ENCODE measurements around the gene ZC3HAV1L.
"Not testable (repeated sequence)": the region's sequence is repeated elsewhere in the genome, so short reads cannot be mapped to it uniquely, and the experiment has no call there.

ZC3HAV1L gene

GRCh38 chr7:139034336-139034735 is 1.5 kb downstream of the ZC3HAV1L start:
- no peaks in the 10 kb centered on the region for H3K9me3 ChIP-seq (ENCODE audit: insufficient read depth, low read depth, low read length)
- no peak overlapping the region for H3K9ac ChIP-seq (ENCODE audit: low read depth, low read length)
- peaks cover 33% of the 10 kb centered on the region for H3K36me3 ChIP-seq (ENCODE audit: insufficient read depth, low read depth, low read length)
- peaks cover 11% of the 10 kb centered on the region; the same call in 1 of the 2 replicates for H3K4me1 ChIP-seq (ENCODE audit: insufficient read depth, low read length)
- no peak overlapping the region for H3K27ac ChIP-seq (ENCODE audit: low read length)
- peak overlapping the region; percentile 79; the same call in 1 of the 2 replicates for H3K4me3 ChIP-seq (ENCODE audit: low read length)
- H3K27me3 ChIP-seq (ENCODE audit: insufficient read depth, low read length): peaks cover 12% of the 10 kb centered on the region

DNA sequence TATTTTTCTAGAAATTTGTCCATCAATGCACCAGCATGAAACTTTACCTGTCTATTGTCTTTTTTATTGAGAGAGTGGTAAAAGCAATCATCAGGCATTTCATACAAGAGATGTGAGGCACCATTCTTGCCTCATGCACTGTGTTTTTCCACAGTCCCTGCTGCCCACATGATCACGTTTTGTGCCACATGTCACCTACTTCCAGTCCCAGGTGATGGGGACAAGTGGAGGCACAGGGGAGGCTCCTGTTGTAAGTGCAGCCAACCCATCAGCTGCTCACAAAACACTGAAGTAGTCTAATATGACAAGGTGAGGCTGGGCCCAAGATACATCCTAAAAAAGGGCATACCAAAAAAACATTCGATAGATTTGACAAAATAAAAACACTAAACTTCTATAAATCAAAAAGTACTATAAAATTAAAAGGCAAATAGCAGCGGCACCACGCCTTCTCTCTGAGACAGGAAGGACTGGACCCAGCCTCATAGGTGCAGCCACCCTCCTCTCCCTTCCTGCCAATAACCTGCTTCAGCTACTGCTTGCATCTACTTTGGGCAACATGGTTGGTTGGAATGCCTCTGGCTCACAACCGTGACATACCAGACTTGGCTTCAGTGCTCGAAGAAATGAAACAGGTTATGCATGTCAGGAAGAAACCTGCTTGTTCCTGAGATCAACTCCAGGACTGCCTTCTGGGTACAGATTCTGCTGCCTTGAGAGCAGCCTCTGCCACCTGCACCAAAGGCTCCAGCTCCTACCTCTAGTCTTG is 2.3 kb downstream of the ZC3HAV1L start:
- no peak overlapping the region for H3K9ac ChIP-seq (ENCODE audit: low read depth, low read length)
- H3K27ac ChIP-seq (ENCODE audit: low read length): no peak overlapping the region
- H3K27me3 ChIP-seq (ENCODE audit: insufficient read depth, low read length): peaks cover 12% of the 10 kb centered on the region
- peaks cover 9% of the 10 kb centered on the region; the same call in 1 of the 2 replicates for H3K4me1 ChIP-seq (ENCODE audit: insufficient read depth, low read length)
- no peaks in the 10 kb centered on the region for H3K9me3 ChIP-seq (ENCODE audit: insufficient read depth, low read depth, low read length)
- peaks cover 40% of the 10 kb centered on the region for H3K36me3 ChIP-seq (ENCODE audit: insufficient read depth, low read depth, low read length)
- no peak overlapping the region for H3K4me3 ChIP-seq (ENCODE audit: low read length)

DNA sequence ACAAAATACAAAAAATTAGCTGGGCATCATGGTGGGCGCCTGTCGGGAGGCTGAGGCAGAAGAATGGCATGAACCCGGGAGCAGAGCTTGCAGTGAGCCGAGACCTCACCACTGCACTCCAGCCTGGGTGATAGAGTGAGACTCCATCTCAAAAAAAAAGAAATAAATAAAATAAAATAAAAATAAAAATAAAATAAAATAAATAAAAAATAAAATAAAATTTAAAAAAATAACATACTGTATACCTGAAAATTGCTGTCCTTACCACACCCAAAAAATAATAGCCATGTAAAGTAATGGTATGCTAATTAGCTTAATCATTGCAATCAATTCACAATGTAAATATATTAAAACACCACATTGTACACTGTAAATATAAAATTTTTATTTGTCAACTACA is 3.4 kb downstream of the ZC3HAV1L start:
- H3K9me3 ChIP-seq (ENCODE audit: insufficient read depth, low read depth, low read length): no peaks in the 10 kb centered on the region
- H3K4me3 ChIP-seq (ENCODE audit: low read length): no peak overlapping the region
- H3K36me3 ChIP-seq (ENCODE audit: insufficient read depth, low read depth, low read length): peaks cover 50% of the 10 kb centered on the region

GRCh38 chr7:139029353-139029752 is 6.5 kb downstream of the ZC3HAV1L start:
- Histone ChIP-seq H3K9me3 (ENCODE audit: insufficient read depth, low read depth, low read length) (no peaks in the 10 kb centered on the region), H3K36me3 (ENCODE audit: insufficient read depth, low read depth, low read length) (peaks cover 80% of the 10 kb centered on the region)

More for the DNA sequence above, 3.4 kb downstream of the ZC3HAV1L start:
- peaks cover under 1% of the 10 kb centered on the region; the same call in 1 of the 2 replicates for H3K4me1 ChIP-seq (ENCODE audit: insufficient read depth, low read length)
- no peak overlapping the region for H3K27ac ChIP-seq (ENCODE audit: low read length)
- no peak overlapping the region for H3K9ac ChIP-seq (ENCODE audit: low read depth, low read length)
- H3K27me3 ChIP-seq (ENCODE audit: insufficient read depth, low read length): peaks cover 12% of the 10 kb centered on the region

DNA sequence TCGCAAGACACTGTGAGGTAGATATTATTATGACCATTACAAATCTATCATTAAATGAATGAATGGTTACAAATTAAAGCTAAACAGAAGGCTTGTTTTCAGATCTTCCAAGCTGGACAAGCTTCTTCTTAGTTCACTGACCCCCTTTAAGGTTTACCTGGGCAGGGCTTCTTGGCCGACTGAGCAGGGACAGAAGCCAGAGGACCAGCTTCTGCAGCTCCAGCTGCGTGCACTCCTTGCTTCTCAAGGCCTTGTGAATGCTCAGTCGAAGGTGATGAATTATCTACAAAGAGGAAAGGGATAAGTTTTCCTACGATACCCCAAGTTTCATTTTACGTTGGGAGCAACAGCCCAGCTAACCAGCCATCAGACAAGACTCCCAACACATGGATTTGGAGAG is 9.3 kb downstream of the ZC3HAV1L start:
- Histone ChIP-seq H3K9me3 (ENCODE audit: insufficient read depth, low read depth, low read length) (no peaks in the 10 kb centered on the region), H3K36me3 (ENCODE audit: insufficient read depth, low read depth, low read length) (peaks cover 81% of the 10 kb centered on the region), H3K27me3 (ENCODE audit: insufficient read depth, low read length) (no peaks in the 10 kb centered on the region), H3K27ac (ENCODE audit: low read length) (no peak overlapping the region), H3K4me3 (ENCODE audit: low read length) (no peak overlapping the region), H3K4me1 (ENCODE audit: insufficient read depth, low read length) (no peaks in the 10 kb centered on the region), H3K9ac (ENCODE audit: low read depth, low read length) (no peak overlapping the region)

More at GRCh38 chr7:139029353-139029752, 6.5 kb downstream of the ZC3HAV1L start:
- Histone ChIP-seq H3K4me1 (ENCODE audit: insufficient read depth, low read length) (no peaks in the 10 kb centered on the region), H3K27me3 (ENCODE audit: insufficient read depth, low read length) (no peaks in the 10 kb centered on the region), H3K4me3 (ENCODE audit: low read length) (no peak overlapping the region), H3K27ac (ENCODE audit: low read length) (no peak overlapping the region), H3K9ac (ENCODE audit: low read depth, low read length) (no peak overlapping the region)

DNA sequence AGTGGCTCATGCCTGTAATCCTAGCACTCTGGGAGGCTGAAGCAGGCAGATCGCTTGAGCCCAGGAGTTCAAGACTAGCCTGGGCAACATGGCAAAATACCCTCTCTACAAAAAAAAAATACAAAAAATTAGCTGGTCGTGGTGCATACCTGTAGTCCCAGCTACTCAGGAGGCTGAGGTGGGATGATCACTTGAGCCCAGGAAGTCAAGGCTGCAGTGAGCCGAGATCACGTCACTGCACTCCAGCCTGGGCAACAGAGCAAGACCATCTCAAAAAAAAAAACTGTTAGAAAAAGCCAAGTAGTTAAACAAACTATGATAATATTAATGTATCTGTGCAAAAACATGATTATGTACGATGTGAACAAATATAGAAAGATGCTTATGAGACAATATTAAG is 10.0 kb downstream of the ZC3HAV1L start:
- H3K27me3 ChIP-seq (ENCODE audit: insufficient read depth, low read length); H3K9ac ChIP-seq (ENCODE audit: low read depth, low read length); H3K9me3 ChIP-seq (ENCODE audit: insufficient read depth, low read depth, low read length); H3K4me3 ChIP-seq (ENCODE audit: low read length); H3K4me1 ChIP-seq (ENCODE audit: insufficient read depth, low read length); H3K27ac ChIP-seq (ENCODE audit: low read length): not testable (repeated sequence)
- peaks cover 78% of the 10 kb centered on the region for H3K36me3 ChIP-seq (ENCODE audit: insufficient read depth, low read depth, low read length)

DNA sequence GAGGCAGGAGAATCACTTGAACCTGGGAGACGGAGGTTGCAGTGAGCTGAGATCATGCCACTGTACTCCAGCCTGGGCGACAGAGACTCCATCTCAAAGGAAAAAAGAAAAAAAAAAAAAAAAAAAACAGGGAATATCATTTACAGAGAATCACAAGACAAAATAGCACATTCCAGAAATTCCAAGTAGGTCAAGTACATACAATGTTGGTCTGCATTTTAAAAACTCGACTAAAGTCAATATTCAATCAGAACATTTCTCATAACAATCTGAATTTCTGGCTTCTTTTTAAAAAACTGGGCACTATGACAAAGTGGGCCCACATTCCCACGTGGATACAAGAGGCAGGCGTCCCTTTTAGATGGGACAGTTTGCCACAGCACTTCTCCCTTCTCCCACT is 12.8 kb downstream of the ZC3HAV1L start:
- Histone ChIP-seq H3K27ac (ENCODE audit: low read length) (no peak overlapping the region), H3K27me3 (ENCODE audit: insufficient read depth, low read length) (no peaks in the 10 kb centered on the region), H3K9me3 (ENCODE audit: insufficient read depth, low read depth, low read length) (no peaks in the 10 kb centered on the region), H3K4me3 (ENCODE audit: low read length) (no peak overlapping the region), H3K4me1 (ENCODE audit: insufficient read depth, low read length) (no peaks in the 10 kb centered on the region), H3K9ac (ENCODE audit: low read depth, low read length) (no peak overlapping the region), H3K36me3 (ENCODE audit: insufficient read depth, low read depth, low read length) (peaks cover 57% of the 10 kb centered on the region)

DNA sequence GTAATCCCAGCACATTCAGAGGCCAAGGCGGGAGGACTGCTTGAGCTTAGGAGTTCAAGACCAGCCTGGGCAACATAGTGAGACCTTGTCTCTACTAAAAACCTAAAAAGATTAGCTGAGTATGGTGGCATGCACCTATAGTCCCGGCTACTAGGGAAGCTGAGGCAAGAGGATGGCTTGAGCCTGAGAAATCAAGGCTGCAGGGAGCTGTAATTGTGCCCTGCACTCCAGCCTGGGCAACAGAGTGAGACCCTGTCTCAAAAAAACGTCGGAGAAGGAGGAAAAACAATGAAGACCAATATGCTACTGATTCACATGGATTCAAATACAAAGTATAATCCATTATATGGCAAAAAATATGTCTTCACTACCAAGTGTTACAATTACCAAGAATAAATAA is 13.6 kb downstream of the ZC3HAV1L start:
- Histone ChIP-seq H3K9me3 (ENCODE audit: insufficient read depth, low read depth, low read length) (no peaks in the 10 kb centered on the region), H3K9ac (ENCODE audit: low read depth, low read length) (no peak overlapping the region), H3K27me3 (ENCODE audit: insufficient read depth, low read length) (no peaks in the 10 kb centered on the region), H3K4me1 (ENCODE audit: insufficient read depth, low read length) (no peaks in the 10 kb centered on the region), H3K4me3 (ENCODE audit: low read length) (no peak overlapping the region), H3K36me3 (ENCODE audit: insufficient read depth, low read depth, low read length) (peaks cover 49% of the 10 kb centered on the region), H3K27ac (ENCODE audit: low read length) (no peak overlapping the region)

DNA sequence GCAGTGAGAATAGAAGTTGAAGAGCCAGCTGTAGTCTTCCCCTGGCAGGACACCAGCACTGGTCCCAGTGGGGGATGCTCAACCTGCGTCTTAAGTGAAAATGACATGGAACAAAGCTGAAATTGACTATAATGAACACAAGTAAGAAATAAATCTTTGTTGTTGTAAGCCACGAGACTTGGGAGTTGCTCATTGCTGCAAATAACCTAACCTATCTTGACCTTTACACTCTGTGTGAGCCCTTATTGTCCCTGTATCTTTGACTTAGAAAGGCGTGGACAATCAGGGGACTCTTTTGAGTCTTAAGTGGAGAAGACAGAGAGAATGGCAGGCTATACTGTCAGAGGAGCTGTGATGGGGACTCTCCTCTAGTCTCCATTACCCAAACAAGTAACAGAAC is 16.9 kb downstream of the ZC3HAV1L start:
- no peaks in the 10 kb centered on the region for H3K27me3 ChIP-seq (ENCODE audit: insufficient read depth, low read length)
- no peaks in the 10 kb centered on the region for H3K4me1 ChIP-seq (ENCODE audit: insufficient read depth, low read length)
- H3K4me3 ChIP-seq (ENCODE audit: low read length): no peak overlapping the region
- no peak overlapping the region for H3K27ac ChIP-seq (ENCODE audit: low read length)
- H3K36me3 ChIP-seq (ENCODE audit: insufficient read depth, low read depth, low read length): peaks cover 16% of the 10 kb centered on the region
- no peak overlapping the region for H3K9ac ChIP-seq (ENCODE audit: low read depth, low read length)
- no peaks in the 10 kb centered on the region for H3K9me3 ChIP-seq (ENCODE audit: insufficient read depth, low read depth, low read length)

- peaks cover under 1% of the 10 kb centered on the region; the same call in 1 of the 2 replicates for H3K36me3 ChIP-seq (ENCODE audit: insufficient read depth, low read depth, low read length)
- no peak overlapping the region for H3K9ac ChIP-seq (ENCODE audit: low read depth, low read length)
- H3K4me3 ChIP-seq (ENCODE audit: low read length): no peak overlapping the region
- H3K27ac ChIP-seq (ENCODE audit: low read length): no peak overlapping the region
- H3K27me3 ChIP-seq (ENCODE audit: insufficient read depth, low read length): no peaks in the 10 kb centered on the region
- no peaks in the 10 kb centered on the region for H3K4me1 ChIP-seq (ENCODE audit: insufficient read depth, low read length)
- H3K9me3 ChIP-seq (ENCODE audit: insufficient read depth, low read depth, low read length): no peaks in the 10 kb centered on the region
Observed at GRCh38 chr7:139016931-139017511, 18.8 kb downstream of the ZC3HAV1L start.

DNA sequence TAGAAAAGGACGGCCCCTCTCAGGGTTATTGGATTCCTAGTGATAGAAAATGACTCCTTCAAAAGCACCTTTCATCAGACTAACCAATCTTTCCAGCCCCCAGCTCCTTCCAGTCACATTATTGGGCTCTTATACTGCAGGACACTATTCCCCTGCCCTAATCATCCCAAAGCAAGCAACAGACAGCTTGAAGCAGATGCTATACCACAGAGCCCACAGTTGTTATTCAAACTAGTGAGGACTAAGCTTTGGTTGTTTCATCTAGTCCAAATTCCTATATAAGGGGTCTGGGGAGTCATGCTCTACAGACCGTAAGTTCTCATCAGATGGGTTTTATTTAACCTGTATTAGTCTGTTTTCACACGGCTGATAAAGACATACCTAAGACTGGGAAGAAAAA is 24.5 kb downstream of the ZC3HAV1L start:
- H3K9me3 ChIP-seq (ENCODE audit: insufficient read depth, low read depth, low read length): no peaks in the 10 kb centered on the region
- H3K9ac ChIP-seq (ENCODE audit: low read depth, low read length): no peak overlapping the region
- no peaks in the 10 kb centered on the region for H3K36me3 ChIP-seq (ENCODE audit: insufficient read depth, low read depth, low read length)
- no peak overlapping the region for H3K27ac ChIP-seq (ENCODE audit: low read length)
- no peak overlapping the region for H3K4me3 ChIP-seq (ENCODE audit: low read length)
- no peaks in the 10 kb centered on the region for H3K27me3 ChIP-seq (ENCODE audit: insufficient read depth, low read length)
- H3K4me1 ChIP-seq (ENCODE audit: insufficient read depth, low read length): no peaks in the 10 kb centered on the region
